A549 treated with RU486 at 1 μM for 4 hours (cell line): Measurements from ENCODE around the gene PELI3. TPM values are rescaled to one million over a fixed set of nuclear protein-coding genes. Genes with fewer than 3 reads are reported as not detected.

Experiments
- total RNA-seq: library from RNA; stranded (reverse); fragments of 200-300 nt; extraction: Qiagen RNA extraction; gene quantifications from 5 replicates; pipeline ENCODE4 v1.2.3, GENCODE V29; 2022; ENCODE audit warnings: low read depth

Gene PELI3, protein sequence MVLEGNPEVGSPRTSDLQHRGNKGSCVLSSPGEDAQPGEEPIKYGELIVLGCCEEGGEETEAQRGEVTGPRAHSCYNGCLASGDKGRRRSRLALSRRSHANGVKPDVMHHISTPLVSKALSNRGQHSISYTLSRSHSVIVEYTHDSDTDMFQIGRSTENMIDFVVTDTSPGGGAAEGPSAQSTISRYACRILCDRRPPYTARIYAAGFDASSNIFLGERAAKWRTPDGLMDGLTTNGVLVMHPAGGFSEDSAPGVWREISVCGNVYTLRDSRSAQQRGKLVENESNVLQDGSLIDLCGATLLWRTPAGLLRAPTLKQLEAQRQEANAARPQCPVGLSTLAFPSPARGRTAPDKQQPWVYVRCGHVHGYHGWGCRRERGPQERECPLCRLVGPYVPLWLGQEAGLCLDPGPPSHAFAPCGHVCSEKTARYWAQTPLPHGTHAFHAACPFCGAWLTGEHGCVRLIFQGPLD
- 4.3 to 6.6 TPM (median 5.7 TPM) in 5 replicates for total RNA-seq

DNA sequence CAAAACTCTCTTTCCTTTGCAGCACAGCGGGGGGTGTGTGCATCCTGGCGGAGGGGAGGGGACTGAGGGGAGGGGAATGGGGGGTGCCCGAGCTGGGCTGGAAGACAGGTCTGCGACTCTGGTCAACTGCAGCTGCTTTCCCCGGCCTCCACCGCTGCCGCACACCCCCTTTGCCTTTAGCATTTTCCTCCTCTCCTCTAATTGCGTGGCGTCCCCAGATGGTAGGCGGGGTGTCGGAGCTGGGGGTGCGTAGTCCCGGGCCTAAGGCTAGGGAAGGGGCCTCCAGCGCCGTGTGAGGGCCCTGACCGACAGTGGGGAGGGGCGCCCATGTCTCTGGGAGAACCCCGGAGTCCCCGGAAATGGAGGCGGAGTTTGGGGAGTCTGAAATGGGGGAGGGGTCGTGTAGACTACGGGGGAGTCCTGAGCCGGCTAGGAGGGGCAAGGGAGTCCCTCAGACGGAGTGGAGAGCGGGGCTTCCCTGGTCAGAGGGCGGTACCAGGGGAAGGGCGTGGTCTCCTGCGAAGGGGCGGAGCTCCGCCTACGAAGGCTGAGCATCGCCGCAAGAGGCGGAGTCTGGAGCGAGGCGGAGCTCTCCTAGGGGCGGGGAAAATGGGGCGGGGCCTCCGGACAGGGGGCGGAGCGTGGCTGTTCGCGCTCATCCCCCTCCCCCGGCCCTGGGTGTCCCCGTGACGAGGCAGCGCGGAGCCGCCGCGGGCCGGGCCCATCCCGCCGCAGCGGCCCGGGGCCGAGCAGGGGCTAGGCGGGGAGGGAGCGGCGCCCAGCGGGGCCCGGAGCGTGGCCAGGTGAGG, at the start of gene PELI3:
PELI3 (plus strand) TSS at position 681 of the 809 bp plus-strand sequence. CDS start 1,224 bp downstream, outside the sequence.

DNA sequence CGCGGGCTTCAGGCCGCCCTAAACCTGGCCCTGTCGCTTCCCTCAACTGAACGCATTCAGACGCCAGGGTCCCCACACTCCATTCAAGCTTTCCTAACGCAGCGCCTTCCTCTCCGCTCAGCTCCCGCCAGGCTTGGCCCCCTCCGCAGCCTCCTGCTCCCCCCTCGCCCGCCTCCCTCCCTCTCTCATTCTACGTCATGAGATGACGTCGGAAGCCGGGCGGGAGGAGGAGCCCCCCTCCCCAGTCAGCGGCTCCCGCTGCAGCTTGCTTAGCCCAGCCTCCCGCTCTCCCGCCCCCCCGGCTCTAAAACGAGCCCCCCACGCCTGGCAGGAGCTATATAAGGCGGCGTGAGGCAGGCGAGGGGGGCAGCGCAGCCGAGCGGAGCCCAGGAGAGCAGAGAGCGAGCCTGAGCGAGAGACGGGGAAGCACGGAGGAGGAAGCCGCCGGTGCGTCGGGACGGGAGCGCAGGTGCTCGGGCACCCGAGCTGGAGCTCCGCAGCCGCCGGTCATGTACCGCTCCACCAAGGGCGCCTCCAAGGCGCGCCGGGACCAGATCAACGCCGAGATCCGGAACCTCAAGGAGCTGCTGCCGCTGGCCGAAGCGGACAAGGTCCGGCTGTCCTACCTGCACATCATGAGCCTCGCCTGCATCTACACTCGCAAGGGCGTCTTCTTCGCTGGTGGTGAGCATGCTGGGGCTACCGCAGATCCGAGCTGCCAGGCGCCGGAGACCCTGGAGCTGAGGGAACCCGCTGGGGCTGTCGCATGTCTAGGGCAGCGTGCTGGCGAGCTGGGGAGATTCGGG, 45.8 kb upstream of the PELI3 start, which contains the start of gene NPAS4:
NPAS4 (plus strand) TSS at position 365 of the 806 bp plus-strand sequence; CDS start at position 510, 145 bp downstream.

DNA sequence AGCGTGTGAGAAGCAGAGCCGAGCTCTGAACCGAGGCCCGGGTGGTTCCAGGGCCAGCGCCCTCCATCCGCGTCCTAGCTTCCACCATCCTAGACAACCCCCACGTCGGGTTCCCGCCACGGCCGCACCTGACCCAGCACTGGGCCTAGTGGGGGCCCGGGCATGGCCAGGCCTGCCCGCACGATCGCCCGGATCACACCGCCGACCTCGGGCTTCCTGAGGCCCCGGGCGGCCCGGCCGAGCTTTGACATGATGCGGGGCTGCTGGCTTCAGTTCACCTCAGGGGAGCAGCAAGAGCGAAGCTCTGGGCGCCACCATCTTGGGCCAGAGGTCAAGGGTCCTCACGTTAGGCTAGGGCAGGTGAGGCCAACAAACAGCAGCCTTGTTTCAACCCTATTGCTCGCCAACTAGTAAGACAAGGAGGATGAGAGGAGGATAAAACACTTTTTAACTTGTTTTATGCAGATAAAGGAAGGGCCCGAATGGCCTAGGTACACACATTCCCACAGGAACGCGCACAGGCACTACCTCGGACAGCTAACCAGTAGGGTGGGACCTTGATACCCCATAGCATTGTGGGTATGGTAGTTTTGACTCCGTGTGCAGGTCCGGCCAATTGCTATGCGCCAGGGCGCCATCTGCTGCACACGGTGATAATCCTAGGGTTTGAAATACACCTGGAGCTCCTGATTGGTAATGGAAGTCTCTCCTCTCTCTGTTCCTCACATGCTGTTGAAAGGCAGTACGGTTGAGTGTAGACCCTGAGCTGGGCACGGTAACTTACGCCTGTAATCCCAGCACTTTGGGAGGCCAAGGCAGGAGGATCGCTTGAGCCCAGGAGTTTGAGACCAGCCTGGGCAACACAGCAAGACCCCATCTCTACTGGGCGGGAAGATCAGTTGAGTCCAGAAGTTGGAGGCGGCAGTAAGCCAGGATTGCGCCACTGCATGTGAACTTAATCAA, 27.9 kb upstream of the PELI3 start, which contains the start of gene MRPL11:
MRPL11 (minus strand) TSS at position 345 of the 963 bp plus-strand sequence; CDS start at position 251, 94 bp downstream.

DNA sequence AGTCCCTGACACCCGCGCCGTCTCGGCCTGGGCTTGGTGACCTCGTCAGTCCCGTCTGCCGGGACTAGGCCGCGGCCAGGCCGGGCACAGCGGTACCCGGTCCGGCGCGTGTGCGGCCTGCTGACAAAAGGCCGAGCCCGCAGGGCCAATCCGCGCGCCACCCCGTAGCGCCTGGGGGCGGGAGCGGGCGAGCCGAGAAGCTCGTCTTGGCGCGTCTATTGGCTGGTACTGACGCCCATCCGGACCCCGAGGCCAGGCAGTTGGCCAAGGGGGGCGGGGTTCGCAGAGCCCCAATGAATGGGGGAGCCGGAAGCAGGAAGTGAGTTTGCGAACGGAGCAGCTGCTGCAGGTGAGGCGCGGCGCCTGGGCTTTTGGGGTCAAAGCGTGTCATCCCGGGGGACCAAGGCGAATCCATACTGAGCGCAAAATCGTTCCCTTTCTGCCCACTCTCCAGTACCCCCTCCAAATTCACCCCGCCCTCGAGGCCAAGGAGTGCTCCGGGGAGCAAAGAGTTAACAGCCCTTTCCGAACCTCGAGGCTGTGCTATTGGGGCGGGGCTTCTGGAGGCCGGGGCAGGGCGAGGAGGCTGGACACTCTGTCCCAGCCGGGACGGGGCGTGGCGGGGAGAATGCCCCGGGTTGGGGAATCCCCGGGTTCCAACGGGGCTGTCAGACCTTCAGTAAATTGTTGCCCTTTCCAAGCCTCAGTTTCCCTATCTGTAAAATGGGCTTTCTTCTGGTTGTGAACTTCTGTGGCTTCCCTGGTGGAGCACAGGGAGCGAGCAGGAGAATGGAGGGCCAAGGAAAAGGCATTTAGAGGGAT, 13.6 kb downstream of the PELI3 start, which contains the start of gene DPP3:
DPP3 (plus strand) TSS at position 318 of the 822 bp plus-strand sequence. CDS start 1,767 bp downstream, outside the sequence.

DNA sequence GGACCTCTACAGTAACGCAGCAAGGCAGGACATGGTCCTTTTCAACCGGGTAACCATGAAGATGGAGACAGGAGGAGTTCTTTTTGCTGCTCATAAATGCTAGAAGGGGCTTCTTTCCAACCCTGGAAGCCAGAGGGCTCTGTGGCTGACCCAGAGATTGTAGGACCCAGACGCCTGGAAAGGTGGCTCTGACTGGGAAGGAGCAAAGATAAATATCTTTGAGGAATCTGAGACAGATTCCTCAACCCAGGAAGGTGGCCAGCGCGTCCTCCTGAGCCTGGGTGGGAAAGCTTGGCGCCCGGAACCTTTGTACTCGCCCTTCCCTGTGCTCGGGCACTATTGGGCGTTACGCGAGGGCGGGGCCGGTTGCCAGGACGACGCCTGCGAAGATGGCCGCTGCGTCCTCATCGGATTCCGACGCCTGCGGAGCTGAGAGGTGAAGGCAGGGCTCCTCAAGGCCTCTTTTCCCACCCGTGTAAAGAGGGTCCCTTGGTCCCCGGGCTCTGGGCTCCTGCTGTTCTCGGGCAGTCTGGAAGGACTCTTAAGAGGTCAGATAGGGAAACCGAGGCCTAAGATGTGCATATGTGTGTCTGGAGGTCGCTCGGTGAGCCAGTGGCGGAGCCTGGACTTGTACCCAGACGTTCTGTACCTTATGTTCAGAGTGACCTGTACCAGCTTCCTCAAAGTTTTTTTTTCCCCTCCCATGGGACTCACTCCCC, 43.7 kb downstream of the PELI3 start, which contains the start of gene BBS1:
BBS1 (plus strand) TSS at position 365 of the 719 bp plus-strand sequence; CDS start at position 390, 25 bp downstream.

Other genes starting within 250 kb of the PELI3 start
- gene KLC2, start 209.2 kb upstream of the PELI3 start, total RNA-seq, result 38.0 to 47.4 TPM (median 45.0 TPM) in 5 replicates
- 124 to 152 TPM (median 145 TPM) in 5 replicates for gene RAB1B, start 198.3 kb upstream of the PELI3 start, total RNA-seq
- 1.4 to 3.7 TPM (median 2.9 TPM) in 5 replicates for gene CNIH2, start 188.7 kb upstream of the PELI3 start, total RNA-seq
- gene YIF1A, start 177.8 kb upstream of the PELI3 start, total RNA-seq, result 88.2 to 117 TPM (median 116 TPM) in 5 replicates
- 1.6 to 4.3 TPM (median 3.9 TPM) in 5 replicates for gene TMEM151A, start 175.0 kb upstream of the PELI3 start, total RNA-seq
- gene CD248, start 149.9 kb upstream of the PELI3 start, total RNA-seq, result 0.05 TPM in 1 of 5 replicates, not detected in the others
- 26.8 to 43.4 TPM (median 39.3 TPM) in 5 replicates for gene RIN1, start 130.5 kb upstream of the PELI3 start, total RNA-seq
- gene BRMS1, start 121.8 kb upstream of the PELI3 start, total RNA-seq, result 77.8 to 106 TPM (median 89.7 TPM) in 5 replicates
- 13.2 to 19.8 TPM (median 18.8 TPM) in 5 replicates for gene B4GAT1, start 119.3 kb upstream of the PELI3 start, total RNA-seq
- 2.6 to 5.4 TPM (median 4.9 TPM) in 5 replicates for gene SLC29A2, start 95.1 kb upstream of the PELI3 start, total RNA-seq
- gene NPAS4, start 45.9 kb upstream of the PELI3 start, total RNA-seq, result not detected in 5 replicates
- 87.3 to 129 TPM (median 112 TPM) in 5 replicates for gene MRPL11, start 28.1 kb upstream of the PELI3 start, total RNA-seq
- 48.5 to 54.5 TPM (median 51.5 TPM) in 5 replicates for gene DPP3, start 13.5 kb downstream of the PELI3 start, total RNA-seq
- 8.5 to 11.3 TPM (median 9.7 TPM) in 5 replicates for gene BBS1, start 43.7 kb downstream of the PELI3 start, total RNA-seq
- gene ZDHHC24, start 79.1 kb downstream of the PELI3 start, total RNA-seq, result 8.9 to 15.3 TPM (median 13.1 TPM) in 5 replicates
- 0.06 TPM in 1 of 5 replicates, not detected in the others for gene ACTN3, start 80.0 kb downstream of the PELI3 start, total RNA-seq
- 31.1 to 41.6 TPM (median 32.4 TPM) in 5 replicates for gene CTSF, start 101.7 kb downstream of the PELI3 start, total RNA-seq
- 0.53 to 0.80 TPM (median 0.64 TPM) in 5 replicates for gene CCDC87, start 126.2 kb downstream of the PELI3 start, total RNA-seq
- 24.8 to 30.2 TPM (median 26.8 TPM) in 5 replicates for gene CCS, start 126.3 kb downstream of the PELI3 start, total RNA-seq
- gene RBM14, start 149.7 kb downstream of the PELI3 start, total RNA-seq, result 59.1 to 79.8 TPM (median 70.3 TPM) in 5 replicates
- 133 to 148 TPM (median 141 TPM) in 5 replicates for gene RBM4, start 171.8 kb downstream of the PELI3 start, total RNA-seq
- gene RBM4B, start 211.0 kb downstream of the PELI3 start, total RNA-seq, result 19.2 to 21.8 TPM (median 21.7 TPM) in 5 replicates